Osteocyte (in vitro differentiated cells): Measurements from ENCODE around the gene THSD1. TPM values are rescaled to one million over a fixed set of nuclear protein-coding genes. Genes with fewer than 3 reads are reported as not detected.

ENCODE experiments used
- DNase-seq: peaks from one replicate; pipeline ENCODE4 v3.0.0; 2021; ENCODE audit warnings: mixed read lengths; ENCODE audit not compliant: unreplicated experiment; ENCODE audit errors: extremely low spot score
- H3K27ac Mint-ChIP-seq: one replicate; pipeline ENCODE4 v1.8.0; 2021; ENCODE audit warnings: mild to moderate bottlenecking, mixed read lengths; ENCODE audit not compliant: unreplicated experiment
- H3K27me3 Mint-ChIP-seq: one replicate; pipeline ENCODE4 v1.8.0; 2021; ENCODE audit warnings: mixed read lengths; ENCODE audit not compliant: unreplicated experiment
- H3K36me3 Mint-ChIP-seq: one replicate; pipeline ENCODE4 v1.8.0; 2021; ENCODE audit warnings: mixed read lengths; ENCODE audit not compliant: unreplicated experiment
- H3K4me1 Mint-ChIP-seq: one replicate; pipeline ENCODE4 v1.8.0; 2021; ENCODE audit warnings: mixed read lengths; ENCODE audit not compliant: unreplicated experiment
- H3K4me3 Mint-ChIP-seq: one replicate; pipeline ENCODE4 v1.8.0; 2021; ENCODE audit warnings: mild to moderate bottlenecking, moderate library complexity, mixed read lengths; ENCODE audit not compliant: unreplicated experiment
- H3K9me3 Mint-ChIP-seq: one replicate; pipeline ENCODE4 v1.8.0; 2021; ENCODE audit warnings: mixed read lengths; ENCODE audit not compliant: unreplicated experiment
- CTCF ChIP-seq: fragments of 200-600 bp; sonication (generic); IDR thresholded peaks from 2 replicates; pipeline ENCODE4 v1.5.0; 2021; ENCODE audit warnings: antibody characterized with exemption, mild to moderate bottlenecking, moderate library complexity
- total RNA-seq: library from RNA; stranded (reverse); gene quantifications from 2 replicates; pipeline ENCODE4 v1.2.1, GENCODE V29; 2021

The THSD1 gene
- total RNA-seq, 1 donor from 2014 or later = 3.7 TPM

GRCh38 chr13:52447815-52448552, 42.0 kb upstream of the THSD1 start:
- no peaks in the 10 kb centered on the region for H3K9me3 Mint-ChIP-seq
- H3K27me3 Mint-ChIP-seq = no peaks in the 10 kb centered on the region
- peaks cover 19% of the 10 kb centered on the region for H3K4me1 Mint-ChIP-seq
- peaks cover 7% of the 10 kb centered on the region for H3K36me3 Mint-ChIP-seq
- no peak for DNase-seq
- H3K27ac Mint-ChIP-seq = no peak overlapping the region
- H3K4me3 Mint-ChIP-seq = no peak overlapping the region
- no peak for TF ChIP-seq CTCF

GRCh38 chr13:52447354-52447753, 41.4 kb upstream of the THSD1 start:
- TF ChIP-seq CTCF = no peak
- no peak for DNase-seq
- Mint-ChIP-seq H3K27me3 (no peaks in the 10 kb centered on the region), H3K9me3 (no peaks in the 10 kb centered on the region), H3K27ac (no peak overlapping the region), H3K4me1 (peaks cover 19% of the 10 kb centered on the region), H3K4me3 (no peak overlapping the region), H3K36me3 (peaks cover 7% of the 10 kb centered on the region)

- Mint-ChIP-seq H3K27ac (no peak overlapping the region), H3K27me3 (no peaks in the 10 kb centered on the region), H3K4me1 (peaks cover 19% of the 10 kb centered on the region), H3K4me3 (no peak overlapping the region), H3K36me3 (peaks cover 7% of the 10 kb centered on the region), H3K9me3 (no peaks in the 10 kb centered on the region)
- no peak for TF ChIP-seq CTCF
- DNase-seq = no peak
Measured at GRCh38 chr13:52446265-52446664, 40.3 kb upstream of the THSD1 start.

GRCh38 chr13:52432456-52432855, 26.5 kb upstream of the THSD1 start:
- peaks cover 17% of the 10 kb centered on the region for H3K4me1 Mint-ChIP-seq
- no peak overlapping the region for H3K4me3 Mint-ChIP-seq
- no peaks in the 10 kb centered on the region for H3K9me3 Mint-ChIP-seq
- no peak for DNase-seq
- TF ChIP-seq CTCF = no peak
- no peaks in the 10 kb centered on the region for H3K27me3 Mint-ChIP-seq
- no peak overlapping the region for H3K27ac Mint-ChIP-seq
- H3K36me3 Mint-ChIP-seq = peaks cover 50% of the 10 kb centered on the region

GRCh38 chr13:52428295-52428694, 22.3 kb upstream of the THSD1 start:
- Mint-ChIP-seq H3K4me1 (peaks cover 12% of the 10 kb centered on the region), H3K4me3 (no peak overlapping the region), H3K27ac (no peak overlapping the region), H3K9me3 (no peaks in the 10 kb centered on the region), H3K27me3 (no peaks in the 10 kb centered on the region), H3K36me3 (peaks cover 45% of the 10 kb centered on the region)
- DNase-seq = no peak
- TF ChIP-seq CTCF = no peak
